Measurements from ENCODE around the gene CD79B.

Gene CD79B

GRCh38 chr17:63961355-63962212 is 29.5 kb upstream of the CD79B start:
- no peak for DNase-seq (ENCODE audit: extremely low read depth, low read depth)

DNA sequence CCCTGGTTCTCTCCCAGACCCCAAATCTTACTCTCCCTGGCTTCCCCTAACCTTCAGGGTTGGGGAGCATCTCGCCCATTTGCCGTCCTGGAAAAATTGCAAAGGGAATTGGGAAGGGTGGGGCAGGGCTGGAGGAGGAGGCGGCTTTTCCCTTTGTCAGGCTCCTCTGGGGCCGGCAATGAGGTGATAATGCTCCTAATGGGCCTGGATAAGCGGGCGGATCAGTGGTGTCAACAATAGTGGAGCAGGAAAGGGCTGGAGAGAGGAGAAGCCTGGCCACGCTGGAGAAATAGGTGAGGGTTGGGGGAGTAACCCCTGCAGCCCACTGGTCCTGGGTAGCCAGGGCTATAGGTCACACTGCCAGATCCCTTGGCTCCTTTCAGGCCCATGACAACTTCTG is 28.3 kb upstream of the CD79B start:
- TF ChIP-seq, protein P1, sequence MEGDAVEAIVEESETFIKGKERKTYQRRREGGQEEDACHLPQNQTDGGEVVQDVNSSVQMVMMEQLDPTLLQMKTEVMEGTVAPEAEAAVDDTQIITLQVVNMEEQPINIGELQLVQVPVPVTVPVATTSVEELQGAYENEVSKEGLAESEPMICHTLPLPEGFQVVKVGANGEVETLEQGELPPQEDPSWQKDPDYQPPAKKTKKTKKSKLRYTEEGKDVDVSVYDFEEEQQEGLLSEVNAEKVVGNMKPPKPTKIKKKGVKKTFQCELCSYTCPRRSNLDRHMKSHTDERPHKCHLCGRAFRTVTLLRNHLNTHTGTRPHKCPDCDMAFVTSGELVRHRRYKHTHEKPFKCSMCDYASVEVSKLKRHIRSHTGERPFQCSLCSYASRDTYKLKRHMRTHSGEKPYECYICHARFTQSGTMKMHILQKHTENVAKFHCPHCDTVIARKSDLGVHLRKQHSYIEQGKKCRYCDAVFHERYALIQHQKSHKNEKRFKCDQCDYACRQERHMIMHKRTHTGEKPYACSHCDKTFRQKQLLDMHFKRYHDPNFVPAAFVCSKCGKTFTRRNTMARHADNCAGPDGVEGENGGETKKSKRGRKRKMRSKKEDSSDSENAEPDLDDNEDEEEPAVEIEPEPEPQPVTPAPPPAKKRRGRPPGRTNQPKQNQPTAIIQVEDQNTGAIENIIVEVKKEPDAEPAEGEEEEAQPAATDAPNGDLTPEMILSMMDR (IDR thresholded peaks at IDR 0.05; ENCODE audit: low read depth, low read length) = no peak
- no peak for DNase-seq (ENCODE audit: extremely low read depth, low read depth)

More at GRCh38 chr17:63961355-63962212, 29.5 kb upstream of the CD79B start:
- TF ChIP-seq, protein P1 (IDR thresholded peaks at IDR 0.05; ENCODE audit: low read depth, low read length) = no peak

GRCh38 chr17:63960006-63960405 is 27.9 kb upstream of the CD79B start:
- TF ChIP-seq, protein P1 (IDR thresholded peaks at IDR 0.05; ENCODE audit: low read depth, low read length) = no peak
- no peak for DNase-seq (ENCODE audit: extremely low read depth, low read depth)

DNA sequence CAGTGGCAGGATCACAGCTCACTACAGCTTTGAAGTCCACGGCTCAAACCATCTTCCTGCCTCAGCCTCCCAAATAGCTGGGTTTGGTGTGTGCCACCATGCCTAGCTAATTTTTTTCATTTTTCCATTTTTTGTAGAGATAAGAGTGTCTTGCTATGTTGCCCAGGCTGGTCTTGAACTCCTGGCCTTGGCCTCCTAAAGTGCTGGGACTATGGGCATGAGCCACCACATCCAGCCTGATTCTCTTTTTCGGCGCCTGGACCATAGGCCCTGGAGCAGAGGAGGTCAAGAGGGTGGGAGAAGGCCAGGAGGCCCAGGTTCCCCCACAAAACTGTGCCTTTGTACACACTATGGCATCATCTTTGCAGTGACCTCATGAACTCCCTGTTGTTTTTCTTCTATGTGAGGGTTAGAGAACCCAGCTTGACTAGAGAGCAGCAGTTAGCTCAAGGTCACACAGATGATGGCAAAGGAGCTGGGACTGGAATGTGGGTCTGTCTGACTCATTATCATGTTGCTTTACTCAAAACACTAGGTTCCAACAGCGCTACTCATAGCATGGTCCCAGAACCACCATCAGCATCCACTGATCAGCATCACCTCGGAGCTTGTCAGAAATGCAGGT is 24.3 kb upstream of the CD79B start:
- no peak for DNase-seq (ENCODE audit: extremely low read depth, low read depth)
- TF ChIP-seq, protein P1 (IDR thresholded peaks at IDR 0.05; ENCODE audit: low read depth, low read length) = no peak

DNA sequence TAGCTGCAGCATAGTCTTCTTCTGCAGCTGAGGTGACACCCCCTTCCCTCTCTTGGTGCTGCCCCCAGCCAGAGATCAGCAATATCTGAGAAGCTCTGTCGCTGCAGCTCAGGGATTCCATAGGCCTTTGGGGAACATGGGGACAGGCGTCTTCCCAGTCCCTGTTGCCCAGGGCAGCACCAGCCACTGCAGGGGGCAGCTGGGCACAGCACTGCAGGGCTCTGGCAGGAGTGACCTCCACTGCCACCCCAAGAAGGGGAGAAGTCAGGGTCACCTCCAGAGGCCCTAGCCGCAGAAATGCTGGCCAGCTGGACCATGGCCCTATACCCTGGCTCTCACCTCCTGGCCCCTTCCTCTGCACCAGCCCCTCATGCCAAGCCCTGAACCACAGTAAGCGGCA is 23.7 kb upstream of the CD79B start:
- no peak for DNase-seq (ENCODE audit: extremely low read depth, low read depth)
- TF ChIP-seq, protein P1 (IDR thresholded peaks at IDR 0.05; ENCODE audit: low read depth, low read length) = no peak

- TF ChIP-seq, protein P1 (IDR thresholded peaks at IDR 0.05; ENCODE audit: low read depth, low read length) = no peak
Observed at GRCh38 chr17:63955232-63955631, 23.1 kb upstream of the CD79B start.

GRCh38 chr17:63954402-63955063 is 22.4 kb upstream of the CD79B start:
- DNase-seq (ENCODE audit: extremely low read depth, low read depth) = no peak
- TF ChIP-seq, protein P1 (IDR thresholded peaks at IDR 0.05; ENCODE audit: low read depth, low read length) = no peak

More at GRCh38 chr17:63955232-63955631, 23.1 kb upstream of the CD79B start:
- no peak for DNase-seq (ENCODE audit: extremely low read depth, low read depth)
